HG03196 (cell line): ENCODE measurements around the gene TBXT.

Source experiments
- ATAC-seq: cut with Tn5 transposase; IDR thresholded peaks from one replicate; pipeline ENCODE4 v1.9.1; 2021; ENCODE audit not compliant: unreplicated experiment

Gene TBXT

DNA sequence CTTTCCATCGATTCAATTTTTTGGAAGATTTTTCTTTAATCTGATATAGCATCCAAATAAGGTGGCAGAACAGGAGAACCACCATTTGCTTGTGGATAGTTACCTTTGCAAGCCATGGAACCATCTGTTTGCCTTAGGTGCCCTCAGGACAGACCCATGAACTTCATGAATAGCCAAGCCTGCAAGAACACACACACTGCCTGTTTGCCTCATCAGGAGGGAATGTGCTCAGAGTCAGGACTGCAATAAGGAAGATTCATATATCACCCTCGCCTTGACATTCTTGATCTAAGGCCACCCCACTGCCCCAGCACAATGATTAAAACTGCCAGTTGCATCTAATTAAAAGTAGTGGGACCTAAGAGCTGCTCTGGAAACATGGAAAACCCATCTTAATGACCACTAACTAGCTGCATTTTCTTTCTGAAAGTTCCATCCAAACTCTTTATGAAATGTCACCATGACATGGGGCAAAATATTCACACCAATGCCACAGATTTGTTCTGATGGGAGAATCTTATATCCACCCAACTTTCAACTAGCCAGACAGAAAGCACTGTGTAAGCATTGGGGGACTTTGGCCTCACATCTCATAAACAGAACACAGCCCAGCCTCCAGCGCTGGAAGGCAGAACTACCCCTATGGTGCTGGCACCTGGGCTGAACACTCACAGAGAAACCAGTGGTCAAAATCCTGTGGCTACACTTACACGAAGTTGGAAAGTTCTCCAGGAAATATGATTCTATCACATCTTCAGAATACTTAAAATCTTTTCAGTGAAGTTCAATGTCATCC lies 48.3 kb downstream of the TBXT start:
- ATAC-seq: no peak

DNA sequence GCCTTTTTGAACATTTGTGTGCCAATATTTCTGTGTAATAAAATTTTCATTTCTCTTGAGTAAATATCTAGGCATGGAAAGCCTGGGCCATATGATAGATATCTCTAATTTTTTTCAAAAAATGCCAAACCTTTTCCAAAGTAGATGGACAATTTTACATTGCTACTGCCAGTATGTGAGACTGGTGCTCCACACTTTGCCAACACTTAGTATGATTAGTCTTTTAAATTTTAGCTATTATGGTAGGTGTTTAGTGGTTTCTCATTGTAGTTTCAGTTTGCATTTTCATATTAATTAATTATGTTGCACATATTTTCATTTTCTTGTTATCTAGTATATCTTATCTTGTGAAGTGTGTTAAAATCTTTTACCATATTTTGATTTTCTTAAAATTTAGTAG lies 52.0 kb downstream of the TBXT start:
- ATAC-seq: no peak

DNA sequence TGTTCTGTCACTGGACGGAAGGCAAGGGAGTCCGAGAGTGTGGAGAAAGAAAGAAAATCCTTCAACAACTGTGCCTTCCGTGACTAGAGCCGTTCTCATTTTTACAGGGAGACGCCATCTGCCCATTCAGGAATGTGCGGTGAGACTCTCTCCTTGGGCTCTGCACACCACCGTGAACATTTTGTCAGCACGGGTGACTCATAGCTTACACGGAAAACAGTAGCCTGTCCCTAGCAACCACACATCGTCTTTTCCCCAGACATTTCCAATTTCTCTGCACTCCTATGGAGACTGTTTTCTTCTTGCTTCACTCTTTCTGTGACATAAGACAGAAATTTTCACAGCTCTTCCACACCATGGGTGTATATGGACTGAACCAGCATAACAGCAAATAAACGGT lies 55.1 kb downstream of the TBXT start:
- no peak for ATAC-seq

DNA sequence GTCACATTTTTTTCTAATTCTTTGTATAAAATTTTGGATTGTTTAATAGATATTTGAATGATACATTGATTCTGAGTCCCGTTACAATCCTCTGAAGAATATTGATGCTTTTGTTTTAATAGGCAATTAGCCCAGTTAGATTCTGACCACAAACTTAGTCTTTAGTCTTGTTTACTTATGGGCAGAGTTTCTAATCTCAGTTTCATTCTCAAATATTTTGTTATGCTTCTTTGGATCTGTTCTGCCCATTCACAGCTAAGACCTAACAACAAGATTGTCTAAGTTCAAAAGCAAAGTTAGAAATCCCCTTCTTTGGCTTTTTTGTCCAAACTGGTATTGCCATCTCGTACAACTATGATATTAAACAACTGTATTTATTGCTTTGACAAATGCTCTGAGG lies 58.0 kb downstream of the TBXT start:
- no peak for ATAC-seq
